NCI-H2107 (cell line): Measurements from ENCODE around the gene CYP3A4.
"Not testable (repeated sequence)": the region's sequence is repeated elsewhere in the genome, so short reads cannot be mapped to it uniquely, and the experiment has no call there.

Experiments
- DNase-seq: peaks from one replicate; lab custom pipeline; 2025; lab: John Stamatoyannopoulos, UW

Gene CYP3A4

DNA sequence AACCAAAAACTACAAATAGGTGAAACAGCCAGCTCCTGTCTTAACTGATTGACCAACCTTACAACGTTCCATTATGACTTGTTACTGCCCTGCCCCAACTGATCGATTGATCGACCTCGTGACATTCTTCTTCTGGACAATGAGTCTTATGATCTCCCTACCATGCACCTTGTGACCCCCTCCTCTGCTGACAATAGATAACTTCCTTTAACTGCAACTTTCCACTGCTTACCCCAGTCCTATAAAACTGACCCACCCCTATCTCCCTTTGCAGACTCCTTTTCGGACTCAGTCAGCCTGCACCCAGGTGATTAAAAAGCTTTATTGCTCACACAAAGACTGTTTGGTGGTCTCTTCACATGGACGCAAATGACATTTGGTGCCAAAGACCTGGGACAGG, 60.8 kb downstream of the CYP3A4 start:
- DNase-seq, result not testable (repeated sequence)

DNA sequence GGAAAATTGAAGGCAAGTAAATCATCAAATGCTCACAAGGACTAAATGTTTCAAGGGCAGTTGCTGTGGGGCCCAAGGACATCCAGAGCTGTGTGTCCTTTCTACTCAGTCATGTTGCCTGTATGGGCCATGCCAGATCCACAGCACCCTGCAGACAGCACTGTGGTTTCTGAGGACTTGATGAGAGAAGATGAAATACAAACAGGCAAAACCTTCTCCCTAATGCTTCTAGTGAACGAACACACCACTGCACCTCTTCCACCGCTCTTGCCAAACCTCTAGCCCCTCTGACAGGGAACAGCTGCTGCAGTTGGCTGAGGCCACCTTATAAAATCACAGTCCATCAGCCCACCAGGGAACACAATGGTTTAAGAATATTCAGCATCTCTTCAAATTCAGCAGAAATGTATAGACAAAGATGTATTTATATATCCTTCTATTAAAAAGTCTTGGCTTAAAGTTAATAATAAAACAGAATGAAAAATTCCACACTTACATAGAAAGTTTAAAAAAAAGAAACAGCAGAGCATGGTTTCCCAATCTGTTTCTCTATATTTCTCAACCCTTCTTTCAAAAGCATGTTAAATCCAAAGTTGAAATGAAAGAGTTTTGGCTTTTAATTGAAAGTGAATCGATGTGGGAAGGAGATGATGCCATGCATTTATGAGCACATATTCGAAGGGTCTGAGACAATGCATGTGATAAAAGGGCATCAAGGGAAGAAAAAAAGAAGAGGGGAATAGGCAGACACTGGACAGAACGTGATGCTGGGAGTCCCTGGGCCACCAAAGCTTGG, 63.0 kb downstream of the CYP3A4 start:
- no peak for DNase-seq

DNA sequence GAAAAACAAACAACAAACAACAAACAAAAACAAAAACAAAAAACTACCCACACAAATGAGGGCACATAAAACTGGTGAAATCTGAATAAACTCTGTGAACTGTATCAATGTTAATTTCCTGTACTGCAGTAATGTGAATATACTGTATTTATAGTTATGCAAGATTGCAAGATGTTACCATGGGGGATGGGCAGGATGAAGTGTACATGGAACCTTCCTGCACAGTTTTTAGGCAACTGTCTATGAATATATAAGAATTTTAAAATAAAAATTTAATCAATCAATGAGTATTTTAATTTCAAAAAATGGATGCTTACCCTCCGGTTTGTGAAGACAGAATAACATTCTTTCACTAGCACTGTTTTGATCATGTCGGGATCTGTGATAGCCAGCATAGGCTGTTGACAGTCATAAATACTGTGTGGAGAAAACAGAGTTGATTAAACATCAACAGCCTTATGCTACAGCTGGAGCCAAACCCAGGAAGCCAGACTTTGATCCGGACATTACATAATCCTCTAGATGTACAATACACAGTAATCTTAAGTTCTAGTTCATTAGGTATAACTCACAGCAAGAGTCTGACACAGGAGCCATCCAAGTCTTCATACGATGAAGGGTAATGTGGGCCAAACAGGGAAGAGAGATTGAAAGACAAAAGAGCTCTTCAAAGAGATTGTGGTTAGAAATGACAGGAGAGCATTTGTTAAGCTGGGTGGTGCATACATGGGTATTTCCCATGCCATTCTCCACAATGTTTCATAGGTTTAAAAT, 63.8 kb downstream of the CYP3A4 start:
- DNase-seq, result no peak

DNA sequence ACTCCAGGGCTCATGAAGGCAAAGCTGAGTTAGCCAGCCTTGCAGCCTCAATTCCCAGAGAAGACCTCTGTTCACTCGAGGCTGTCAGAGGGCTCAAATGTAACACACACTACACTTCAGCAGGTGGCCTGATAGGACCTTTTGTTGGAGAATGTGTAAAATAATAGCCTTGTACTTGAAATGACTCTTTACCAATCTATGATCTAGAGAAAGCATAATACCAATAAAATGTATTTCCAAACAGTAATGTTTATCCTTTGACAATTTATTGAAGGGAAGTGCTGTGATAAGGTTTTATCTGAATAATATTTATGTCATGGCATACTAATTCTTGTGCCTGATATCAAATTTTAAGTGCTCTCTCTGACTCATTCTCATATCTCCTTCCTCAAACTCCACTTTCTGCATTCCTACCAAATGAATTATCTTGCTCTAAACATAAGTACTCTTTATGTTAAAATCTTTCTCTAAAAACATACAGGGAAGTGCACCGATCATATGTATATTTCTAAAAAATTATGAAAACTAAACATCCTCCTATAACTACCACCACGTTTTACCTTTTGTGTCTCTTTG, 69.9 kb downstream of the CYP3A4 start:
- DNase-seq, result no peak

DNA sequence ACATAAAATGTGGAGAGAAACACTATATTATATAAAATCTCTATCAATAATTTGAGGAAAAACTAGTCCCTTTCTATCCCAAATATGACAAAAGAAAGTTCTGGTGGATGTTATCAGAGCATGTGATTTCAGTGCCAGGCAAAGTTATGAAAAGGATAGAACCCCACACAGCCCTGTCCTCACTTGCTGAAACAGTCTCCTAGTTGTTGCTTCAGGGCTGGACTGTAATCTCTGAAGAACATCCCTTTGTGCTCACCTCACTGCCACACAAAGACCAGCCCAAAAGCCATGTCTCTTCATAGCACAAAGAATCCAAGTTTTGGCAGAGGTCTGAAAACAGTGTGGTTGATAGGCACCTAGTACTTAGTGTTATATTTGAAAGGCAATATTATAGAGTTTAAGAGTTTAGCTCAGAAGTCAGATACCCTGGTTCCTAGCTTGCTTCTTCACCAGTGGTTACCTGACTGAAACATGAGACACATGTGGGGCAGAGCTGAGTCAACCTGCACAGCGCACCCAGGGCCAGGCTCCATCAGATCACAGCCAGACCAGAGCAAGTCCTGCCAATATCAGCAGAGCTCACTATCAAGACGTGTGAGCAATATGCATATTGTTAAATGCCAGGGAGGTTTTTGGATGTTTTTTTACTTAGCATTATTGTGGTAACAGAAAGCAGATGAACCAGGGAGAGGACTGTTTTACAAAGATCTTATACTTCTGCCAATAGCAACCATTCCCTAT, 74.0 kb downstream of the CYP3A4 start:
- DNase-seq, result no peak

DNA sequence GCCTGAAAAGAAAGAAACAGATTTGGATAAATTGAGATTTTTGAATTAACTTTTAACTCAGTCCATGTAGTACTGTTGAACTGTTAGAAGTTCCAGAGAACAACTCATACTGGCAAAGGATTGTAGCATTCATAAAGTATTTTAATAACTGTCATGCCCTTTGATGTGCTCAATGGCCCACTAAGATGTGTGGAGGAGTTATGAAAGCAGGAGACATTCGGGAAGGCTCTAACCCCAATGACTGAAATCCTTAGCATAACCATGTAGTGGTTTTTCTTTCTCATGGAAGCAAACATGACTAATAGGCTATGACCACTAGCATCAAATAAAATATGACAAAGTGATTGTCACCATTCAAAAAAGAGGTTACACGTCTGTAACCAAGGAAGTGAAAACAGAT, 74.7 kb downstream of the CYP3A4 start:
- DNase-seq, result no peak

DNA sequence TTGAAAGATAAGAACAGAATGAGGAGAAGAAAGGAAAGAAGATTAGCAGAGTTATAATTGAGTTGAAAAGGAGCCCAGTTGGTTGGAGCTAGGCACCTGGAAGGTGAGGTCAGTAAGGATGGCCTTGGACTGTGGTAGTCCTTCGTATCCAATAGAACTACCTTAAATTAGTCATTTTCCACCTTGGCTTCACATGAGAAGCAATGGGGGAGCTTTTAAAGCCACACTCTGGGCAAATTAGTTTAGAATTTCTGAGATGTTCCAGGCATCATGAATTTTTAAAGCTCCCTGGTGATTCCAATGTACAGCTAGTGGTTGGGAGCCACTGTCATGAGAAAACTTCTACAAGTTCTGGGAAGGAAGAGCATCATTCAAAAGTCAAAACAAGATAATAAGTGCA, 76.9 kb downstream of the CYP3A4 start:
- DNase-seq, result no peak
